Activated T-helper 1 cell treated with anti-CD3 and anti-CD28 coated beads, Interleukin-12 subunit alpha, Interleukin-12 subunit beta, Interleukin-2, Interleukin-4 antibody, amounts not matched to agents 30 ng/mL and 10 ng/mL and 1 ng/mL, durations not matched to agents 14 hours and 24 hours and 36 hours (primary cell): ENCODE data around the gene VEGFA. TPM values are rescaled to one million over a fixed set of nuclear protein-coding genes. Genes with fewer than 3 reads are reported as not detected.

Experiments used
- DNase-seq: peaks from one replicate; pipeline ENCODE4 v3.0.0; 2021; ENCODE audit warnings: low spot score
- H3K27ac Mint-ChIP-seq: one replicate; pipeline ENCODE4 v1.8.0; 2021; ENCODE audit warnings: mild to moderate bottlenecking, mixed read lengths
- H3K27me3 Mint-ChIP-seq: one replicate; pipeline ENCODE4 v1.8.0; 2022; ENCODE audit warnings: mild to moderate bottlenecking, moderate library complexity, mixed read lengths; ENCODE audit not compliant: insufficient read depth
- H3K36me3 Mint-ChIP-seq: one replicate; pipeline ENCODE4 v1.8.0; 2021; ENCODE audit warnings: low read depth, mixed read lengths
- H3K4me1 Mint-ChIP-seq: one replicate; pipeline ENCODE4 v1.8.0; 2021; ENCODE audit warnings: low read depth, mixed read lengths
- H3K4me3 Mint-ChIP-seq: one replicate; pipeline ENCODE4 v1.8.0; 2021; ENCODE audit warnings: mild to moderate bottlenecking, moderate library complexity, mixed read lengths
- H3K9me3 Mint-ChIP-seq: one replicate; pipeline ENCODE4 v1.8.0; 2021; ENCODE audit warnings: mixed read lengths
- intact Hi-C: fragments of 100-400 bp; cut with micrococcal nuclease; formaldehyde crosslinking; loops from one replicate; pipeline ENCODE4 v1.15.1; 2024
- total RNA-seq: library from RNA; stranded (reverse); gene quantifications from 2 replicates; pipeline ENCODE4 v1.2.3, GENCODE V29; 2022

Gene VEGFA
- total RNA-seq, 1 donor from 2014 or later, result 43.2 TPM

- no peak overlapping the region for H3K4me3 Mint-ChIP-seq
- H3K36me3 Mint-ChIP-seq, result no peaks in the 10 kb centered on the region
- H3K4me1 Mint-ChIP-seq, result peaks cover 10% of the 10 kb centered on the region
- no peak for DNase-seq
- intact Hi-C loops, result no loop called here
- H3K27ac Mint-ChIP-seq, result peak overlapping the region; percentile 36
- H3K9me3 Mint-ChIP-seq, result peaks cover 17% of the 10 kb centered on the region
- no peaks in the 10 kb centered on the region for H3K27me3 Mint-ChIP-seq
These were observed 36.3 kb upstream of the VEGFA start for GRCh38 chr6:43733471-43734293.

- H3K27ac Mint-ChIP-seq, result no peak overlapping the region
- intact Hi-C loops, result no loop called here
- peaks cover 10% of the 10 kb centered on the region for H3K4me1 Mint-ChIP-seq
- H3K27me3 Mint-ChIP-seq, result no peaks in the 10 kb centered on the region
- H3K36me3 Mint-ChIP-seq, result no peaks in the 10 kb centered on the region
- DNase-seq, result no peak
- peaks cover 12% of the 10 kb centered on the region for H3K9me3 Mint-ChIP-seq
- H3K4me3 Mint-ChIP-seq, result peak overlapping the region; percentile 45
These were observed 35.7 kb upstream of the VEGFA start for GRCh38 chr6:43734294-43734665.

- DNase-seq, result no peak
- Mint-ChIP-seq H3K27ac (no peak overlapping the region), H3K4me3 (no peak overlapping the region), H3K36me3 (no peaks in the 10 kb centered on the region), H3K9me3 (peaks cover 8% of the 10 kb centered on the region), H3K27me3 (no peaks in the 10 kb centered on the region), H3K4me1 (peaks cover 10% of the 10 kb centered on the region)
- intact Hi-C loops, result no loop called here
These were observed 34.3 kb upstream of the VEGFA start for GRCh38 chr6:43735642-43736199.

GRCh38 chr6:43736211-43736786, 33.7 kb upstream of the VEGFA start:
- intact Hi-C loops, result no loop called here
- Mint-ChIP-seq H3K27me3 (no peaks in the 10 kb centered on the region), H3K27ac (no peak overlapping the region), H3K4me3 (no peak overlapping the region), H3K4me1 (peaks cover 10% of the 10 kb centered on the region), H3K9me3 (peaks cover 2% of the 10 kb centered on the region), H3K36me3 (no peaks in the 10 kb centered on the region)
- no peak for DNase-seq

- H3K36me3 Mint-ChIP-seq, result no peaks in the 10 kb centered on the region
- H3K27ac Mint-ChIP-seq, result no peak overlapping the region
- no peak overlapping the region for H3K4me3 Mint-ChIP-seq
- intact Hi-C loops, result no loop called here
- H3K4me1 Mint-ChIP-seq, result peaks cover 10% of the 10 kb centered on the region
- no peaks in the 10 kb centered on the region for H3K9me3 Mint-ChIP-seq
- H3K27me3 Mint-ChIP-seq, result no peaks in the 10 kb centered on the region
- DNase-seq, result no peak
These were observed 33.2 kb upstream of the VEGFA start for GRCh38 chr6:43736844-43737243.

GRCh38 chr6:43737272-43738081, 32.5 kb upstream of the VEGFA start:
- H3K27me3 Mint-ChIP-seq, result no peaks in the 10 kb centered on the region
- intact Hi-C loops, result no loop called here
- no peaks in the 10 kb centered on the region for H3K36me3 Mint-ChIP-seq
- H3K9me3 Mint-ChIP-seq, result no peaks in the 10 kb centered on the region
- no peak overlapping the region for H3K27ac Mint-ChIP-seq
- peaks cover 10% of the 10 kb centered on the region for H3K4me1 Mint-ChIP-seq
- no peak for DNase-seq
- H3K4me3 Mint-ChIP-seq, result no peak overlapping the region

- Mint-ChIP-seq H3K27ac (peak overlapping the region; percentile 2), H3K4me3 (no peak overlapping the region), H3K27me3 (no peaks in the 10 kb centered on the region), H3K9me3 (no peaks in the 10 kb centered on the region), H3K36me3 (no peaks in the 10 kb centered on the region), H3K4me1 (peaks cover 7% of the 10 kb centered on the region)
- DNase-seq, result no peak
- intact Hi-C loops, result no loop called here
These were observed 31.7 kb upstream of the VEGFA start for GRCh38 chr6:43738267-43738676.

- DNase-seq, result no peak
- Mint-ChIP-seq H3K9me3 (no peaks in the 10 kb centered on the region), H3K27ac (no peak overlapping the region), H3K27me3 (no peaks in the 10 kb centered on the region), H3K4me3 (no peak overlapping the region), H3K4me1 (no peaks in the 10 kb centered on the region), H3K36me3 (no peaks in the 10 kb centered on the region)
- intact Hi-C loops, result no loop called here
These were observed 31.0 kb upstream of the VEGFA start for GRCh38 chr6:43738877-43739641.

GRCh38 chr6:43739642-43740091, 30.3 kb upstream of the VEGFA start:
- no peaks in the 10 kb centered on the region for H3K4me1 Mint-ChIP-seq
- H3K4me3 Mint-ChIP-seq, result no peak overlapping the region
- H3K27me3 Mint-ChIP-seq, result peaks cover 3% of the 10 kb centered on the region
- DNase-seq, result no peak
- no peak overlapping the region for H3K27ac Mint-ChIP-seq
- intact Hi-C loops, result no loop called here
- H3K36me3 Mint-ChIP-seq, result no peaks in the 10 kb centered on the region
- no peaks in the 10 kb centered on the region for H3K9me3 Mint-ChIP-seq

- no peaks in the 10 kb centered on the region for H3K36me3 Mint-ChIP-seq
- no peak overlapping the region for H3K27ac Mint-ChIP-seq
- intact Hi-C loops, result no loop called here
- no peaks in the 10 kb centered on the region for H3K4me1 Mint-ChIP-seq
- DNase-seq, result no peak
- peaks cover 3% of the 10 kb centered on the region for H3K27me3 Mint-ChIP-seq
- no peaks in the 10 kb centered on the region for H3K9me3 Mint-ChIP-seq
- no peak overlapping the region for H3K4me3 Mint-ChIP-seq
These were observed 29.6 kb upstream of the VEGFA start for GRCh38 chr6:43740321-43740960.

GRCh38 chr6:43740961-43741764, 28.8 kb upstream of the VEGFA start:
- intact Hi-C loops, result no loop called here
- Mint-ChIP-seq H3K36me3 (no peaks in the 10 kb centered on the region), H3K4me3 (no peak overlapping the region), H3K27ac (no peak overlapping the region), H3K9me3 (no peaks in the 10 kb centered on the region), H3K27me3 (peaks cover 3% of the 10 kb centered on the region), H3K4me1 (no peaks in the 10 kb centered on the region)
- no peak for DNase-seq
